DMS 273 (cell line): ENCODE measurements around the gene RPS5.
A peak's percentile ranks its signal among the peaks of the same experiment; 100 is the strongest.
"Not testable (repeated sequence)": the region's sequence is repeated elsewhere in the genome, so short reads cannot be mapped to it uniquely, and the experiment has no call there.

ENCODE experiments used
- DNase-seq: peaks from one replicate; lab custom pipeline; 2025; ENCODE audit not compliant: unreplicated experiment; lab: John Stamatoyannopoulos, UW

The RPS5 gene

GRCh38 chr19:58386576-58387337, at the start of gene RPS5:
Gene RPS5, plus strand, starts transcription at chr19:58387269. Its CDS starts 869 bp downstream, at chr19:58388138.
- peak; percentile 99 for DNase-seq

GRCh38 chr19:58338336-58338735, 48.7 kb upstream of the RPS5 start:
- no peak for DNase-seq

GRCh38 chr19:58338825-58339558, 48.1 kb upstream of the RPS5 start:
- no peak for DNase-seq

GRCh38 chr19:58345558-58345957, 41.5 kb upstream of the RPS5 start:
- DNase-seq = no peak

GRCh38 chr19:58346961-58347929, 39.8 kb upstream of the RPS5 start:
- peak; percentile 85 for DNase-seq

GRCh38 chr19:58348080-58348479, 39.0 kb upstream of the RPS5 start:
- DNase-seq = not testable (repeated sequence)

- DNase-seq = no peak
Observed at GRCh38 chr19:58349590-58349989, 37.5 kb upstream of the RPS5 start.

- no peak for DNase-seq
Observed at GRCh38 chr19:58350001-58350861, 36.8 kb upstream of the RPS5 start.

- DNase-seq = no peak
Observed at GRCh38 chr19:58350871-58351557, 36.1 kb upstream of the RPS5 start.

- DNase-seq = no peak
Observed at GRCh38 chr19:58351558-58351878, 35.6 kb upstream of the RPS5 start.

GRCh38 chr19:58351990-58352755, 34.9 kb upstream of the RPS5 start:
- DNase-seq = no peak

GRCh38 chr19:58352760-58353671, 34.1 kb upstream of the RPS5 start, which contains the start of gene A1BG:
Gene A1BG, minus strand, starts transcription at chr19:58353492. Its CDS starts 55 bp downstream, at chr19:58353437.
- no peak for DNase-seq

- no peak for DNase-seq
Observed at GRCh38 chr19:58353717-58354477, 33.2 kb upstream of the RPS5 start.

GRCh38 chr19:58354478-58355030, 32.5 kb upstream of the RPS5 start:
- no peak for DNase-seq

GRCh38 chr19:58355215-58355796, 31.8 kb upstream of the RPS5 start:
- no peak for DNase-seq

- no peak for DNase-seq
Observed at GRCh38 chr19:58355908-58356765, 30.9 kb upstream of the RPS5 start.
